Osteocyte (in vitro differentiated cells): Measurements from ENCODE around the gene LPCAT3. TPM values are rescaled to one million over a fixed set of nuclear protein-coding genes. Genes with fewer than 3 reads are reported as not detected.

ENCODE experiments used
- DNase-seq: peaks from one replicate; pipeline ENCODE4 v3.0.0; 2021; ENCODE audit warnings: mixed read lengths; ENCODE audit not compliant: unreplicated experiment; ENCODE audit errors: extremely low spot score
- H3K27ac Mint-ChIP-seq: one replicate; pipeline ENCODE4 v1.8.0; 2021; ENCODE audit warnings: mild to moderate bottlenecking, mixed read lengths; ENCODE audit not compliant: unreplicated experiment
- H3K27me3 Mint-ChIP-seq: one replicate; pipeline ENCODE4 v1.8.0; 2021; ENCODE audit warnings: mixed read lengths; ENCODE audit not compliant: unreplicated experiment
- H3K36me3 Mint-ChIP-seq: one replicate; pipeline ENCODE4 v1.8.0; 2021; ENCODE audit warnings: mixed read lengths; ENCODE audit not compliant: unreplicated experiment
- H3K4me1 Mint-ChIP-seq: one replicate; pipeline ENCODE4 v1.8.0; 2021; ENCODE audit warnings: mixed read lengths; ENCODE audit not compliant: unreplicated experiment
- H3K4me3 Mint-ChIP-seq: one replicate; pipeline ENCODE4 v1.8.0; 2021; ENCODE audit warnings: mild to moderate bottlenecking, moderate library complexity, mixed read lengths; ENCODE audit not compliant: unreplicated experiment
- H3K9me3 Mint-ChIP-seq: one replicate; pipeline ENCODE4 v1.8.0; 2021; ENCODE audit warnings: mixed read lengths; ENCODE audit not compliant: unreplicated experiment
- total RNA-seq: library from RNA; stranded (reverse); gene quantifications from 2 replicates; pipeline ENCODE4 v1.2.1, GENCODE V29; 2021
- TF ChIP-seq, protein P1 (sequence below): fragments of 200-600 bp; sonication (generic); IDR thresholded peaks from 2 replicates; pipeline ENCODE4 v1.5.0; 2021; ENCODE audit warnings: antibody characterized with exemption, mild to moderate bottlenecking, moderate library complexity

LPCAT3 gene
- total RNA-seq, 1 donor from 2014 or later = 33.2 TPM

DNA sequence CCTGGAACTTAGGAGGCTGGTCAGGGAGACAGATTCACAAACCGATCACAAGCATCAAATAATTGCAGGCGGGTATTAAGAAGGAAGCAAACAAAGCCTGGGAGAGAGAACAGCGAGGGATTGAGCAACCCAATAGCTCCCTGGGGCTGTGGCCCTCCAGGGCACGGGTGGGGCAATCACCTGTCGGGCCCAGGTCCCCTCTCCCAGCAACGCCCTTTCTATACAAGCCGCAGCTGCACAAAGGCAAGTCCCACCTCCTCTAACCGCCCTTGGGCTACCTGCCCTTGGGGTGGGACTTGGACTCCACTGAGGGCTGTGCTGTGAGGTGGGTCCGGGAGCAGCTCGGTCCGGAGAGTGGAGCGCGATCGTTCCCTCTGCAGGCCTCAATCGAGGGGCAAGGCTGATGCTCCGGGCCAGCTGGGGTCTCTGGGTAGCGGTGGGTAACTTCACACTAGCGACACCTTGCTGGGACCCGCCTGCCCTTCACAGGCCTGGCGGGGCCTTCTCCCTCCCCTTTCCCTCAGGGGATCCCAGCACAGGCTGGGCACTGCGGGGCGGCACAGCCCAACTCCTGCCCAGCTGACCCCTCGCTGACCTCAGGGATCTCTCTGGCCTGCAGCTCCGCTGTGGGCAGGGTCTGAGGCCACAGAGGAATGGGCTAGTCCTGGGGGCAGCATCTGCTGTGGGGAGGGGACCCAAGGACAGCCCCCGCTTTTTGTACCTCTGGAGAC is 55.8 kb downstream of the LPCAT3 start:
- Mint-ChIP-seq H3K4me3 (peak overlapping the region; percentile 59), H3K27me3 (no peaks in the 10 kb centered on the region), H3K4me1 (peaks cover 18% of the 10 kb centered on the region), H3K36me3 (peaks cover 13% of the 10 kb centered on the region), H3K9me3 (no peaks in the 10 kb centered on the region), H3K27ac (peak overlapping the region; percentile 90)
- TF ChIP-seq, protein P1, sequence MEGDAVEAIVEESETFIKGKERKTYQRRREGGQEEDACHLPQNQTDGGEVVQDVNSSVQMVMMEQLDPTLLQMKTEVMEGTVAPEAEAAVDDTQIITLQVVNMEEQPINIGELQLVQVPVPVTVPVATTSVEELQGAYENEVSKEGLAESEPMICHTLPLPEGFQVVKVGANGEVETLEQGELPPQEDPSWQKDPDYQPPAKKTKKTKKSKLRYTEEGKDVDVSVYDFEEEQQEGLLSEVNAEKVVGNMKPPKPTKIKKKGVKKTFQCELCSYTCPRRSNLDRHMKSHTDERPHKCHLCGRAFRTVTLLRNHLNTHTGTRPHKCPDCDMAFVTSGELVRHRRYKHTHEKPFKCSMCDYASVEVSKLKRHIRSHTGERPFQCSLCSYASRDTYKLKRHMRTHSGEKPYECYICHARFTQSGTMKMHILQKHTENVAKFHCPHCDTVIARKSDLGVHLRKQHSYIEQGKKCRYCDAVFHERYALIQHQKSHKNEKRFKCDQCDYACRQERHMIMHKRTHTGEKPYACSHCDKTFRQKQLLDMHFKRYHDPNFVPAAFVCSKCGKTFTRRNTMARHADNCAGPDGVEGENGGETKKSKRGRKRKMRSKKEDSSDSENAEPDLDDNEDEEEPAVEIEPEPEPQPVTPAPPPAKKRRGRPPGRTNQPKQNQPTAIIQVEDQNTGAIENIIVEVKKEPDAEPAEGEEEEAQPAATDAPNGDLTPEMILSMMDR = no peak
- DNase-seq = no peak

DNA sequence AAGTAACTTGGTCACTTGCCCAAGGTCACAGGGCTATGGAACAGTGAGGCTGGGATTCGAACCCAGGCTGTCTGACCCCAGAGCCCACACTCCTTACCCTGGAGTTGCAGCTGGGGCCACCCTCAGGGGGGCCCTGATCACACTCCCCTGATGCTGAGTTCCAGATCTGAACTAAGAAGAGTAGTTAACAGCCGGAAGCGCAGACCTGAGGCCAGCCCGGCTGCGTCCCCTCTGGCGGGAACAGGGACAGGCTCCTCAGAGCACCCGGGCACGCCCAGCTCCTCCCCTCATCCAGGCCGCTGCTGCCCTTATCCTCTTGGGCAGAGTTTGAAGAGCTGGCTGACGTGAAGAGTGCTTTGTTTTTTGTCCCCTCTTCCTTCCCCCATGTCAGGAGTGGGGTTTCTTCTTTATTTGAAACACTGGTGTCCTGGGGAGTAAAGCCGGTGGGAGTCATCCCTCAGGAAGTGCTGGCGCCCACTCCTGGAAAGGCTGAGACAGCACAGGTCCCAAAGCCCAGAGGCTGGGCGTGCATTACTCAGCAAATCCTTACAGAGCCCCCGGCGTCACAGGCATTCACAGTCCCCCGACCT is 56.5 kb downstream of the LPCAT3 start:
- Mint-ChIP-seq H3K4me3 (peak overlapping the region; percentile 59), H3K9me3 (no peaks in the 10 kb centered on the region)
- no peak for DNase-seq

DNA sequence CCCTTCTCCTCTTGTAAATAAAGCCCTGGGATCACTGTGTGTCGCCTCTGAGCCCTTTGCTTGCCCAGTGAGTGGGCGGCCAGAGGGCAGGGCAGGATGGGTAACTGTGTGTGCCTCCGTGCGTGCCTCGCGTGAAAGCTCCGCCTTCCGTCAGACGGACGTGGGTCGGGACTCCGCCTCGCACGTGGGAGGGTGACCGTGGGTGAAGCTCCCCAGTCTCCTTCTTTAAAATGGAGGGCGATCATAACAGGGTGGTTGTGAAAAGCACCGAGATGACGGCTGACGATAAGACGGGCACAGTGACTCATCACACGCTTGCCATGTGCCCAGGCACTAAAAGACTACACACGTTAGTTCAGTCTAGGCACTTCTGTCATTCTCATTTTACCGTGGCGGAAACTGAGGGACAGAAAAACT is 57.0 kb downstream of the LPCAT3 start:
- DNase-seq = no peak
- H3K4me1 Mint-ChIP-seq = peaks cover 18% of the 10 kb centered on the region
- H3K36me3 Mint-ChIP-seq = peaks cover 10% of the 10 kb centered on the region
- H3K4me3 Mint-ChIP-seq = no peak overlapping the region
- peak overlapping the region; percentile 90 for H3K27ac Mint-ChIP-seq
- TF ChIP-seq, protein P1 = no peak
- no peaks in the 10 kb centered on the region for H3K9me3 Mint-ChIP-seq
- no peaks in the 10 kb centered on the region for H3K27me3 Mint-ChIP-seq

More for the DNA sequence above, 56.5 kb downstream of the LPCAT3 start:
- H3K36me3 Mint-ChIP-seq = peaks cover 13% of the 10 kb centered on the region
- peak overlapping the region; percentile 90 for H3K27ac Mint-ChIP-seq
- H3K4me1 Mint-ChIP-seq = peaks cover 18% of the 10 kb centered on the region
- TF ChIP-seq, protein P1 = peak; percentile 60
- no peaks in the 10 kb centered on the region for H3K27me3 Mint-ChIP-seq

DNA sequence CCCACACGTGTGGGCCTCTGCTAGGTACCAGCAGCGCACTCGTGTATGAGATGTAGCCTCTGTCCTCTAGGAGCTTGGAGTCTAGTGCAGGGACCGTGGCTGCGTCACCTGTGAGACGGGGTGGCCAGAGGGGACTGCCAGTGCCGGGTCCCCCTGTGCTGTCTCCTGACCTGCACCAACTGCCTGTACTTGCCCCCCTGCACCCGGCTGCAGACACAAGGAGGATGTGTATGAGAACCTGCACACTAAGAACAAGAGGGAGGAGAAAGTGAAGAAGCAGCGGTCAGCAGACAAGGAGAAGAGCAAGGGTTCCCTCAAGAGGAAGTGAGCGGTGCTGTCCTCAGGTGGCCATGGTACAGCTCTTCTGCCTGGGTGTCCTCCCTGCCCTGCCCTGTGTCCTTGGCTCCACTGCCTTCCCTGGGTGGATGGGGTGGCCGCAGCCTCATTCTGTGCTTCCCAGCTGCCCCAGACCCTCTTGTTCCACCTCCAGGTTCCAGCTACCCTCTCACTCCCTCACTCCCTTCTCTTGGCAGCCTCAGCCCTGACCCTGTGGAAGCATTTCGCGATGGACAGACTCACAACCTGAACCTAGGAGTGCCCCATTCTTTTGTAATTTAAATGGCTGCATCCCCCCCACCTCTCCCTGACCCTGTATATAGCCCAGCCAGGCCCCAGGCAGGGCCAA is 57.5 kb downstream of the LPCAT3 start:
- H3K9me3 Mint-ChIP-seq = no peaks in the 10 kb centered on the region
- TF ChIP-seq, protein P1 = no peak
- H3K4me1 Mint-ChIP-seq = peaks cover 18% of the 10 kb centered on the region
- no peak for DNase-seq
- no peak overlapping the region for H3K4me3 Mint-ChIP-seq
- H3K27me3 Mint-ChIP-seq = no peaks in the 10 kb centered on the region
- H3K27ac Mint-ChIP-seq = no peak overlapping the region
- peaks cover 6% of the 10 kb centered on the region for H3K36me3 Mint-ChIP-seq
